Measurements from ENCODE around the gene LSM14A.
"Not testable (repeated sequence)": the region's sequence is repeated elsewhere in the genome, so short reads cannot be mapped to it uniquely, and the experiment has no call there.

Gene LSM14A

GRCh38 chr19:34226036-34226435 is 53.7 kb downstream of the LSM14A start:
- DNase-seq (ENCODE audit: low read depth in 1 of 2, low spot score in 1 of 2) = no peak

- DNase-seq (ENCODE audit: low read depth in 1 of 2, low spot score in 1 of 2) = no peak
Measured at GRCh38 chr19:34228347-34228746, 56.0 kb downstream of the LSM14A start.

GRCh38 chr19:34228762-34229161 is 56.5 kb downstream of the LSM14A start:
- no peak for DNase-seq (ENCODE audit: low read depth in 1 of 2, low spot score in 1 of 2)

- no peak for DNase-seq (ENCODE audit: low read depth in 1 of 2, low spot score in 1 of 2)
Measured at GRCh38 chr19:34229721-34230120, 57.4 kb downstream of the LSM14A start.

- DNase-seq (ENCODE audit: low read depth in 1 of 2, low spot score in 1 of 2) = no peak
Measured at GRCh38 chr19:34230820-34231219, 58.5 kb downstream of the LSM14A start.

- DNase-seq (ENCODE audit: low read depth in 1 of 2, low spot score in 1 of 2) = no peak
Measured at GRCh38 chr19:34231439-34231838, 59.1 kb downstream of the LSM14A start.

- DNase-seq (ENCODE audit: low read depth in 1 of 2, low spot score in 1 of 2) = no peak
Measured at GRCh38 chr19:34232566-34233481, 60.5 kb downstream of the LSM14A start.

GRCh38 chr19:34235425-34235940 is 63.2 kb downstream of the LSM14A start:
- DNase-seq (ENCODE audit: low read depth in 1 of 2, low spot score in 1 of 2) = no peak

- DNase-seq (ENCODE audit: low read depth in 1 of 2, low spot score in 1 of 2) = no peak
Measured at GRCh38 chr19:34236035-34236987, 64.0 kb downstream of the LSM14A start.

GRCh38 chr19:34237283-34237682 is 65.0 kb downstream of the LSM14A start:
- no peak for DNase-seq (ENCODE audit: low read depth in 1 of 2, low spot score in 1 of 2)

GRCh38 chr19:34237939-34238338 is 65.6 kb downstream of the LSM14A start:
- DNase-seq (ENCODE audit: low read depth in 1 of 2, low spot score in 1 of 2) = no peak

- DNase-seq (ENCODE audit: low read depth in 1 of 2, low spot score in 1 of 2) = no peak
Measured at GRCh38 chr19:34241513-34242337, 69.4 kb downstream of the LSM14A start.

- not testable (repeated sequence) for DNase-seq (ENCODE audit: low read depth in 1 of 2, low spot score in 1 of 2)
Measured at GRCh38 chr19:34243138-34243875, 71.0 kb downstream of the LSM14A start.

- no peak for DNase-seq (ENCODE audit: low read depth in 1 of 2, low spot score in 1 of 2)
Measured at GRCh38 chr19:34243876-34244578, 71.7 kb downstream of the LSM14A start.

- DNase-seq (ENCODE audit: low read depth in 1 of 2, low spot score in 1 of 2) = no peak
Measured at GRCh38 chr19:34244611-34245299, 72.5 kb downstream of the LSM14A start.

GRCh38 chr19:34246340-34246739 is 74.0 kb downstream of the LSM14A start:
- DNase-seq (ENCODE audit: low read depth in 1 of 2, low spot score in 1 of 2) = no peak

- DNase-seq (ENCODE audit: low read depth in 1 of 2, low spot score in 1 of 2) = no peak
Measured at GRCh38 chr19:34248941-34249340, 76.6 kb downstream of the LSM14A start.

GRCh38 chr19:34253167-34253566 is 80.9 kb downstream of the LSM14A start:
- DNase-seq (ENCODE audit: low read depth in 1 of 2, low spot score in 1 of 2) = not testable (repeated sequence)

GRCh38 chr19:34253681-34254045 is 81.4 kb downstream of the LSM14A start:
- not testable (repeated sequence) for DNase-seq (ENCODE audit: low read depth in 1 of 2, low spot score in 1 of 2)
